MCF 10A (cell line): ENCODE data around the gene GRM7. TPM values are rescaled to one million over a fixed set of nuclear protein-coding genes. Genes with fewer than 3 reads are reported as not detected.

Experiments
- BruUV-seq: library from RNA; stranded (reverse); fragments of 400-500 nt; replicated peaks from 2 replicates; lab custom pipeline; 2021; lab: Mats Ljungman, UMichigan
- CTCF ChIA-PET: fragments of 300-600 bp; sonication (Branson Sonifier 250); formaldehyde crosslinking; extraction: SDS; loops from one replicate; lab custom pipeline; 2021; ENCODE audit warnings: antibody characterized with exemption, inconsistent platforms; lab: Yijun Ruan, JAX
- POLR2A ChIA-PET: fragments of 300-600, 350-650 bp; sonication (Branson Sonifier 250); formaldehyde crosslinking; extraction: SDS; loops from one replicate; lab custom pipeline; 2020; ENCODE audit warnings: antibody characterized with exemption, inconsistent platforms; lab: Yijun Ruan, JAX
- DNase-seq: peaks from one replicate; pipeline ENCODE4 v3.0.0-alpha.2; 2018; ENCODE audit not compliant: unreplicated experiment
- H3K27ac Mint-ChIP-seq: one replicate; pipeline ENCODE4 v1.8.0; 2022; ENCODE audit warnings: mild to moderate bottlenecking, low read depth, mixed read lengths; ENCODE audit not compliant: unreplicated experiment
- H3K27me3 Mint-ChIP-seq: one replicate; pipeline ENCODE4 v1.8.0; 2022; ENCODE audit warnings: mixed read lengths; ENCODE audit not compliant: insufficient read depth, unreplicated experiment
- H3K36me3 Mint-ChIP-seq: one replicate; pipeline ENCODE4 v1.8.0; 2022; ENCODE audit warnings: mild to moderate bottlenecking, moderate library complexity, mixed read lengths; ENCODE audit not compliant: insufficient read depth, unreplicated experiment
- H3K4me1 Mint-ChIP-seq: one replicate; pipeline ENCODE4 v1.8.0; 2022; ENCODE audit warnings: mixed read lengths; ENCODE audit not compliant: insufficient read depth, unreplicated experiment
- H3K4me3 Mint-ChIP-seq: one replicate; pipeline ENCODE4 v1.8.0; 2022; ENCODE audit warnings: mild to moderate bottlenecking, moderate library complexity, mixed read lengths; ENCODE audit not compliant: unreplicated experiment
- H3K9me3 Mint-ChIP-seq: one replicate; pipeline ENCODE4 v1.8.0; 2022; ENCODE audit warnings: mixed read lengths; ENCODE audit not compliant: unreplicated experiment
- intact Hi-C: fragments of 100-400 bp; cut with micrococcal nuclease; formaldehyde crosslinking; loops from 2 replicates; pipeline ENCODE4 v1.14.1; 2022
- total RNA-seq: library from RNA; stranded (reverse); gene quantifications from 2 replicates; pipeline ENCODE4 v1.2.3, GENCODE V29; 2022
- TF ChIP-seq, protein P1 (sequence below): fragments of 200-600 bp; IDR thresholded peaks from one replicate; pipeline ENCODE4 v1.8.0; 2022; ENCODE audit warnings: antibody characterized with exemption, mild to moderate bottlenecking; ENCODE audit not compliant: unreplicated experiment

The GRM7 gene
- total RNA-seq, 1 experiment from 2014 or later, result not detected

DNA sequence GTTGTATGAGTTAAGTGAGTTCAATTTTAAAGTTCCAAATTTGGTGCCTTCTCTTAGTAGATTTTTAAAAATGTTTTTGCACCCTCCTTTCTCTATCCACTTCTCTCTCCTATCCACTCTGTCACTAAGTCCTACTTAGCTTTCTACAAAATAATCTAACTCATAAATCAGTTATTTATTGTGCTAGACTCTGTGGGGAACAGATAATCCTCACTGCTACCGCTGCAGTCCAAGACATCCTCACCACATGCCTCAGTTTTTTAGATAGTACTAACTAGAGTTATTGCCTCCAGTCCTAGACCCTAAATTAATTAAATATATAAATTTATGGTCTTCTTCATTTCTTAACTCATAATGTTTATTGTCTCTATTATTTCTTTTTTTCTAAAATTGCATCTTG, 576.3 kb downstream of the GRM7 start:
- ChIA-PET CTCF (interaction anchor here (0.6 kb wide), 1 partner anchor 20 kb away, joined by 4 read pairs; no protein-coding TSS in a partner anchor), POLR2A (no interaction called here)
- intact Hi-C loops, result no loop called here
- Mint-ChIP-seq H3K4me1 (no peaks in the 10 kb centered on the region), H3K9me3 (peaks cover 21% of the 10 kb centered on the region), H3K27ac (no peak overlapping the region), H3K4me3 (no peak overlapping the region), H3K27me3 (no peaks in the 10 kb centered on the region), H3K36me3 (no peaks in the 10 kb centered on the region)
- BruUV-seq, result no TSS peak
- TF ChIP-seq, protein P1, sequence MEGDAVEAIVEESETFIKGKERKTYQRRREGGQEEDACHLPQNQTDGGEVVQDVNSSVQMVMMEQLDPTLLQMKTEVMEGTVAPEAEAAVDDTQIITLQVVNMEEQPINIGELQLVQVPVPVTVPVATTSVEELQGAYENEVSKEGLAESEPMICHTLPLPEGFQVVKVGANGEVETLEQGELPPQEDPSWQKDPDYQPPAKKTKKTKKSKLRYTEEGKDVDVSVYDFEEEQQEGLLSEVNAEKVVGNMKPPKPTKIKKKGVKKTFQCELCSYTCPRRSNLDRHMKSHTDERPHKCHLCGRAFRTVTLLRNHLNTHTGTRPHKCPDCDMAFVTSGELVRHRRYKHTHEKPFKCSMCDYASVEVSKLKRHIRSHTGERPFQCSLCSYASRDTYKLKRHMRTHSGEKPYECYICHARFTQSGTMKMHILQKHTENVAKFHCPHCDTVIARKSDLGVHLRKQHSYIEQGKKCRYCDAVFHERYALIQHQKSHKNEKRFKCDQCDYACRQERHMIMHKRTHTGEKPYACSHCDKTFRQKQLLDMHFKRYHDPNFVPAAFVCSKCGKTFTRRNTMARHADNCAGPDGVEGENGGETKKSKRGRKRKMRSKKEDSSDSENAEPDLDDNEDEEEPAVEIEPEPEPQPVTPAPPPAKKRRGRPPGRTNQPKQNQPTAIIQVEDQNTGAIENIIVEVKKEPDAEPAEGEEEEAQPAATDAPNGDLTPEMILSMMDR, result no peak
- DNase-seq, result no peak

DNA sequence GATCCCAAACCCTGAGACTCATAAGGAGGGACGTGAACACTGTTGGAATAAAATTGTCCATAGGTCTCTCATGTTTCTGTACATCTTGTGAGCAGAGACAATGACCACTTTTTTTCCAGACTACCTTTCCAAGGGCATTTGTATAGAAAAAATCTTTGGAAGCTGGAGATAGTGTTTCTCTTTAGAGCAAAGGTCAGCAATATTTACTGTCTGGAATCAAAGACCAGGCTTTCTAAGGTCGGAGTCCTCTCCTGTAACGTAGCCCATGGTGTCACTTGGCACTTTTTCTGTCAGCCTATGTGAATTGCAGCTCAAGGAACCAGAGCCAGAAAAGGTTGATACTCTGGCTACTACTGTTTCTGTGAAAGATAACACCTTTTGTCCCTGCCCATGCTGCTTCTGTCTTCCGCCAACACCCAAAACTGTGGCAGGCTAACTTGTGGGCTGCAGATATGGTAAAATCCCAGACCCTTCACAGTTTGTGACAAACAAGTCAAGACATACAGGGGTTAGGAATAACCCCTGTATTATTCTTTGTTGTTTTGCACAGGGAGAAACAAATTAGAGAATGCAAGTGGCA, 578.3 kb downstream of the GRM7 start:
- no peaks in the 10 kb centered on the region for H3K27me3 Mint-ChIP-seq
- H3K36me3 Mint-ChIP-seq, result no peaks in the 10 kb centered on the region
- intact Hi-C loops, result no loop called here
- H3K4me3 Mint-ChIP-seq, result no peak overlapping the region
- TF ChIP-seq, protein P1, result no peak
- H3K4me1 Mint-ChIP-seq, result no peaks in the 10 kb centered on the region
- ChIA-PET POLR2A (no interaction called here), CTCF (interaction anchor here (0.7 kb wide), 1 partner anchor 259 kb away, joined by 3 read pairs; no protein-coding TSS in a partner anchor)
- no TSS peak for BruUV-seq
- H3K9me3 Mint-ChIP-seq, result peaks cover 8% of the 10 kb centered on the region
- no peak overlapping the region for H3K27ac Mint-ChIP-seq
- no peak for DNase-seq

DNA sequence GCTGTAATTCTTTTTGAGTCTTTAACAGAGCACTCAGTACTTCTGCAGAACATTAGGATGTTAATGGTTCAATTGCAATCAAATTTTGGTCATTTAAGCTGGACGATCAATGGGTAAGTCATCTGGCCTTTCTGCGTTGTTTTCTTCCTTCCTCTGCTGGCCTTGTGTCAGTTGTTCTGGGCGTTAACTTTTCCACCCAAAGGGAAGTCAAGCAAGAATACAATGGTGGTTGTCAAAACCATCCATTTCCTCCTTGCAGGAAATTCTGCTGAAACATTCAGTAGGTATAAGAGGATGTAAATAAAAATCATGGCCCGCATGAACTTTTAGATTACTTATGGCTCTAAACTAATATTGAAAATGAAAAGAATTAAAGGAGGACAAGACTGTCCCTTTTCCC, 584.0 kb downstream of the GRM7 start:
- Mint-ChIP-seq H3K27me3 (no peaks in the 10 kb centered on the region), H3K4me1 (no peaks in the 10 kb centered on the region), H3K4me3 (no peak overlapping the region), H3K27ac (no peak overlapping the region), H3K9me3 (peaks cover 7% of the 10 kb centered on the region), H3K36me3 (no peaks in the 10 kb centered on the region)
- ChIA-PET POLR2A (no interaction called here), CTCF (no interaction called here)
- intact Hi-C loops, result no loop called here
- no peak for DNase-seq
- TF ChIP-seq, protein P1, result no peak
- no TSS peak for BruUV-seq

DNA sequence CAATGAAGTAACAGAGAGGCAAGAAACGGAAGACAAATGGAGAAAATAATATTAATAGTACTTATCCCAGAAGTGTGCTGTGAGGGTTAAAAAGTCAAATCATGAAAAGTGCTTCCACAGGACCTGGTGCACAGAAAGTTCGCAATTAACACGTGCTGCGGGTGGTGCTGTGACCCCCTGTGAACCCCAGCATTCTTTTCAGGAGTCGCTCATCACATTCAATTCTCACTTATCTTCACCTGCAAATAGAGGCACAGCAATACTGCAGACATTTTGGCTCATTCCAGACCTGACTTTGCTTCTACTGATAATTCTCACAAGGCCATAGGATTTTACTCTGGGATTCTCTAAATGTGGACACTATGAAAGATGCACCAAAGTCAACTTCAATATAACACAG, 584.4 kb downstream of the GRM7 start:
- intact Hi-C loops, result no loop called here
- TF ChIP-seq, protein P1, result no peak
- ChIA-PET CTCF (no interaction called here), POLR2A (no interaction called here)
- Mint-ChIP-seq H3K27ac (no peak overlapping the region), H3K9me3 (peaks cover 7% of the 10 kb centered on the region), H3K27me3 (no peaks in the 10 kb centered on the region), H3K36me3 (no peaks in the 10 kb centered on the region), H3K4me1 (no peaks in the 10 kb centered on the region), H3K4me3 (no peak overlapping the region)
- no peak for DNase-seq
- BruUV-seq, result no TSS peak
